Spleen (tissue), 11 donors: ENCODE results near the gene AADACL2. TPM values are rescaled to one million over a fixed set of nuclear protein-coding genes. Genes with fewer than 3 reads are reported as not detected.

Experiments used
- DNase-seq: peaks from one replicate; pipeline ENCODE4 v3.0.0-alpha.2; 2020
- H3K27ac ChIP-seq, 8 donors: fragments of 200-600 bp; sonication (generic) in 7 of 8; 1 replicate in 4 of 8; 2 replicates in 4 of 8; pipeline versions ENCODE4 v1.5.0 to v1.8.0; 2016 to 2021; ENCODE audit warnings: inconsistent platforms in 4 of 8, mild to moderate bottlenecking in 4 of 8, moderate library complexity in 1 of 8
- H3K27me3 ChIP-seq, 7 donors: fragments of 200-600 bp; sonication (generic) in 6 of 7; replicated peaks in 1 of 7; 1 replicate in 4 of 7; 2 replicates in 3 of 7; pipeline versions ENCODE4 v1.5.0 to v1.8.0; 2016 to 2021; ENCODE audit warnings: inconsistent platforms in 3 of 7, mild to moderate bottlenecking in 1 of 7
- H3K36me3 ChIP-seq, 6 donors: fragments of 200-600 bp; sonication (generic) in 5 of 6; 1 replicate in 4 of 6; 2 replicates in 2 of 6; pipeline versions ENCODE4 v1.5.0 to v1.8.0; 2016 to 2021; ENCODE audit warnings: inconsistent platforms in 2 of 6
- H3K4me1 ChIP-seq, 6 donors: fragments of 200-600 bp; sonication (generic) in 5 of 6; 1 replicate in 3 of 6; 2 replicates in 3 of 6; pipeline versions ENCODE4 v1.5.0 to v1.8.0; 2016 to 2021; ENCODE audit warnings: inconsistent platforms in 3 of 6
- H3K4me3 ChIP-seq, 8 donors: fragments of 200-600 bp; sonication (generic) in 7 of 8; 1 replicate in 4 of 8; 2 replicates in 4 of 8; pipeline versions ENCODE4 v1.5.0 to v1.8.0; 2016 to 2021; ENCODE audit warnings: inconsistent platforms in 4 of 8, mild to moderate bottlenecking in 4 of 8, moderate library complexity in 2 of 8
- H3K9me3 ChIP-seq, 8 donors: fragments of 200-600 bp; sonication (generic) in 7 of 8; 1 replicate in 4 of 8; 2 replicates in 4 of 8; pipeline versions ENCODE4 v1.5.0 to v1.8.0; 2016 to 2021; ENCODE audit warnings: inconsistent platforms in 4 of 8
- CTCF ChIP-seq, 11 experiments: fragments of 200-600 bp in 7 of 11; fragments of 450-650 bp in 4 of 11; sonication (generic) in 4 of 11; IDR thresholded peaks in 8 of 11; conservative IDR thresholded peaks in 3 of 11; 1 replicate in 7 of 11; 2 replicates in 4 of 11; pipeline versions ENCODE4 v1.4.0 to v1.8.0; 2016 to 2021; ENCODE audit warnings: antibody characterized with exemption in 11 of 11, inconsistent platforms in 4 of 11, mild to moderate bottlenecking in 1 of 11
- POLR2A ChIP-seq, 3 donors: fragments of 450-650 bp; IDR thresholded peaks; one replicate each; pipeline ENCODE4 v1.5.1; 2017; ENCODE audit warnings: antibody characterized with exemption in 3 of 3, mild to moderate bottlenecking in 1 of 3
- POLR2AphosphoS5 ChIP-seq, 3 donors: sonication (generic); formaldehyde crosslinking; IDR thresholded peaks; one replicate each; pipeline ENCODE4 v1.5.1; 2017; ENCODE audit warnings: antibody characterized with exemption in 3 of 3
- WGBS, 5 donors: extraction: QIAGEN DNeasy Blood & Tissue Kit in 3 of 5; methylation state at CpG; one replicate each; pipeline versions ENCODE4 v1.1.5 to v1.1.7; 2013 to 2018; 5-methylcytosine and 5-hydroxymethylcytosine counted together
- intact Hi-C: fragments of 100-400 bp; cut with DNase I; formaldehyde crosslinking; loops from one replicate; pipeline ENCODE4 v1.15.0; 2023; ENCODE audit warnings: low total_unique reads
- polyA plus RNA-seq, 3 donors: library from polyadenylated mRNA; stranded (reverse); fragments of 200-250 nt; gene quantifications; one replicate each; pipeline ENCODE4 v1.2.1, GENCODE V29; 2013
- total RNA-seq, 7 donors: library from RNA; depleted of rRNA in 3 of 7; stranded (reverse); fragments of >200 nt in 3 of 7; fragmentation: NEBNext Ultra II Directional in 4 of 7; extraction: Animal tissue kit (Norgen Biotek cat#: 25700) in 4 of 7; gene quantifications; one replicate each; pipeline versions ENCODE4 v1.1.0 to v1.2.1, GENCODE V29; 2016 to 2021
- donor health status: healthy with polysubstance abuse.
- donor health status: DM: no; HTN: no; CAD: no; lungs with moderate emphysema.
- donor health status: DM: no; HTN: no; CAD: no.
- donor health status: Bipolar disorder and iron deficiency.
- donor health status: healthy.
- donor health status: DM: no; HTN: no; CAD: no.
- donor health status: DM: yes; HTN: yes; CAD: no.

AADACL2 gene
- total and polyA plus RNA-seq, 10 donors = not detected

GRCh38 chr3:151798466-151798865, 64.7 kb downstream of the AADACL2 start:
- WGBS, 5 donors = 67 to 90% (median 79%) methylated on average over 2 of the region's 2 CpGs
- DNase-seq = no peak
- no peaks in the 10 kb centered on the region for H3K4me1 ChIP-seq
- no peak overlapping the region for H3K27ac ChIP-seq
- H3K4me3 ChIP-seq = no peak overlapping the region
- H3K9me3 ChIP-seq = no peaks in the 10 kb centered on the region
- intact Hi-C loops = no loop called here
- no peaks in the 10 kb centered on the region for H3K27me3 ChIP-seq
- no peaks in the 10 kb centered on the region for H3K36me3 ChIP-seq
- TF ChIP-seq CTCF (IDR thresholded peaks at IDR 0.05 in 8 of 11, conservative IDR thresholded peaks at IDR 0.05 in 3 of 11) (no peak), POLR2AphosphoS5 (IDR thresholded peaks at IDR 0.05) (no peak), POLR2A (IDR thresholded peaks at IDR 0.05) (no peak)

GRCh38 chr3:151800431-151800830, 66.7 kb downstream of the AADACL2 start:
- no peak overlapping the region for H3K27ac ChIP-seq
- 72 to 95% (median 87%) methylated on average over 2 of the region's 2 CpGs for WGBS, 5 donors
- TF ChIP-seq CTCF (IDR thresholded peaks at IDR 0.05 in 8 of 11, conservative IDR thresholded peaks at IDR 0.05 in 3 of 11) (no peak), POLR2AphosphoS5 (IDR thresholded peaks at IDR 0.05) (no peak), POLR2A (IDR thresholded peaks at IDR 0.05) (no peak)
- H3K36me3 ChIP-seq = no peaks in the 10 kb centered on the region
- no peak for DNase-seq
- H3K27me3 ChIP-seq = no peaks in the 10 kb centered on the region
- no peaks in the 10 kb centered on the region for H3K9me3 ChIP-seq
- no peak overlapping the region for H3K4me3 ChIP-seq
- H3K4me1 ChIP-seq = no peaks in the 10 kb centered on the region
- intact Hi-C loops = no loop called here

- H3K9me3 ChIP-seq = peaks cover 0 to 29% (median 16%) of the 10 kb centered on the region in 8 donors
- TF ChIP-seq POLR2AphosphoS5 (IDR thresholded peaks at IDR 0.05) (no peak), POLR2A (IDR thresholded peaks at IDR 0.05) (no peak), CTCF (IDR thresholded peaks at IDR 0.05 in 8 of 11, conservative IDR thresholded peaks at IDR 0.05 in 3 of 11) (no peak)
- H3K27ac ChIP-seq = no peak overlapping the region
- H3K27me3 ChIP-seq = no peaks in the 10 kb centered on the region
- WGBS, 5 donors = 75 to 86% (median 77%) methylated on average over 1 of the region's 1 CpG
- DNase-seq = no peak
- H3K4me1 ChIP-seq = no peaks in the 10 kb centered on the region
- H3K36me3 ChIP-seq = no peaks in the 10 kb centered on the region
- intact Hi-C loops = no loop called here
- H3K4me3 ChIP-seq = no peak overlapping the region
Observed at GRCh38 chr3:151804267-151804666, 70.5 kb downstream of the AADACL2 start.

GRCh38 chr3:151806838-151807237, 73.1 kb downstream of the AADACL2 start:
- no peak for DNase-seq
- no peak for TF ChIP-seq POLR2AphosphoS5 (IDR thresholded peaks at IDR 0.05)
- TF ChIP-seq CTCF (IDR thresholded peaks at IDR 0.05 in 8 of 11, conservative IDR thresholded peaks at IDR 0.05 in 3 of 11) = no peak
- no peak overlapping the region for H3K27ac ChIP-seq
- no peaks in the 10 kb centered on the region for H3K4me1 ChIP-seq
- intact Hi-C loops = no loop called here
- no peak overlapping the region for H3K4me3 ChIP-seq
- peaks cover 0 to 46% (median 22%) of the 10 kb centered on the region in 8 donors for H3K9me3 ChIP-seq
- no peaks in the 10 kb centered on the region for H3K27me3 ChIP-seq
- WGBS, 5 donors = 89 to 94% (median 90%) methylated on average over 15 of the region's 15 CpGs
- H3K36me3 ChIP-seq = no peaks in the 10 kb centered on the region

Other genes with a start within 250 kb of the AADACL2 start
- under 1 TPM in 1 of 7 donors, not detected in 6; 0.22 TPM for gene AADAC, start 80.2 kb downstream of the AADACL2 start, total RNA-seq
- not detected for gene AADAC, start 80.2 kb downstream of the AADACL2 start, polyA plus RNA-seq
- gene SUCNR1, start 139.7 kb downstream of the AADACL2 start, total RNA-seq = 10 to 100 TPM in 5 of 7 donors, 1 to 10 TPM in 2; 6.5 to 21.5 (median 11.7) TPM
- gene SUCNR1, start 139.7 kb downstream of the AADACL2 start, polyA plus RNA-seq = under 1 TPM; 0.37 to 0.96 (median 0.65) TPM